HG03520 (cell line): Measurements from ENCODE around the gene DCUN1D3.

Source experiments
- ATAC-seq: cut with Tn5 transposase; IDR thresholded peaks from one replicate; pipeline ENCODE4 v1.9.1; 2021; ENCODE audit warnings: mild to moderate bottlenecking, moderate library complexity; ENCODE audit not compliant: unreplicated experiment

Gene DCUN1D3

GRCh38 chr16:20889625-20890275 lies 10.4 kb downstream of the DCUN1D3 start:
- ATAC-seq, result no peak

- ATAC-seq, result no peak
These were observed 13.0 kb downstream of the DCUN1D3 start for GRCh38 chr16:20887207-20887606.

- no peak for ATAC-seq
These were observed 13.8 kb downstream of the DCUN1D3 start for GRCh38 chr16:20886320-20886719.

- no peak for ATAC-seq
These were observed 16.0 kb downstream of the DCUN1D3 start for GRCh38 chr16:20884240-20884556.

GRCh38 chr16:20883554-20884239 lies 16.5 kb downstream of the DCUN1D3 start:
- ATAC-seq, result no peak

GRCh38 chr16:20881503-20881878 lies 18.7 kb downstream of the DCUN1D3 start:
- no peak for ATAC-seq

- no peak for ATAC-seq
These were observed 19.2 kb downstream of the DCUN1D3 start for GRCh38 chr16:20880867-20881502.

- no peak for ATAC-seq
These were observed 20.8 kb downstream of the DCUN1D3 start for GRCh38 chr16:20879175-20880040.

GRCh38 chr16:20878682-20879147 lies 21.4 kb downstream of the DCUN1D3 start:
- ATAC-seq, result no peak

- ATAC-seq, result no peak
These were observed 24.9 kb downstream of the DCUN1D3 start for GRCh38 chr16:20875355-20875650.

- no peak for ATAC-seq
These were observed 26.0 kb downstream of the DCUN1D3 start for GRCh38 chr16:20874088-20874581.

GRCh38 chr16:20873331-20873730 lies 26.8 kb downstream of the DCUN1D3 start:
- no peak for ATAC-seq

GRCh38 chr16:20871941-20872815 lies 28.0 kb downstream of the DCUN1D3 start:
- ATAC-seq, result no peak

- ATAC-seq, result no peak
These were observed 28.9 kb downstream of the DCUN1D3 start for GRCh38 chr16:20871258-20871657.

GRCh38 chr16:20870122-20870820 lies 29.9 kb downstream of the DCUN1D3 start:
- ATAC-seq, result no peak

- no peak for ATAC-seq
These were observed 31.3 kb downstream of the DCUN1D3 start for GRCh38 chr16:20868890-20869289.

- ATAC-seq, result no peak
These were observed 32.6 kb downstream of the DCUN1D3 start for GRCh38 chr16:20867585-20867984.

GRCh38 chr16:20866801-20867200 lies 33.4 kb downstream of the DCUN1D3 start:
- no peak for ATAC-seq

- peak; percentile 20 for ATAC-seq
These were observed 33.9 kb downstream of the DCUN1D3 start for GRCh38 chr16:20866145-20866772.
